Adrenal gland (tissue), 5 donors: ENCODE measurements around the gene TNS4.

ENCODE experiments used
- CTCF ChIP-seq, 6 experiments: fragments of 450-650 bp in 4 of 6; fragments of 200-600 bp in 2 of 6; sonication (generic) in 1 of 6; IDR thresholded peaks; 1 replicate in 5 of 6; 2 replicates in 1 of 6; pipeline versions ENCODE4 v1.5.1 to v1.8.0; 2016 to 2021; ENCODE audit warnings: antibody characterized with exemption in 6 of 6, mild to moderate bottlenecking in 2 of 6, moderate library complexity in 1 of 6
- POLR2A ChIP-seq, 2 donors: fragments of 450-650 bp; IDR thresholded peaks; one replicate each; pipeline ENCODE4 v1.6.1; 2017; ENCODE audit warnings: antibody characterized with exemption in 2 of 2, mild to moderate bottlenecking in 2 of 2, moderate library complexity in 1 of 2
- donor health status: DM: no; HTN: no; CAD: no.

GRCh38 chr17:40519089-40519775 is 17.8 kb upstream of the TNS4 start:
- TF ChIP-seq CTCF (IDR thresholded peaks at IDR 0.05) (no peak), POLR2A (IDR thresholded peaks at IDR 0.05) (no peak)
